ENCODE results near the gene ARHGEF11.

ARHGEF11 gene

GRCh38 chr1:157004806-157005205 is 40.7 kb downstream of the ARHGEF11 start:
- no peak for DNase-seq (ENCODE audit: low read depth)
- TF ChIP-seq MYC (IDR thresholded peaks at IDR 0.05; ENCODE audit: low read depth, low read length) (no peak), MAX (IDR thresholded peaks at IDR 0.05; ENCODE audit: low read depth, low read length) (no peak), POLR2A (IDR thresholded peaks at IDR 0.05; ENCODE audit: extremely low read depth, insufficient read length) (no peak), CTCF (IDR thresholded peaks at IDR 0.05; ENCODE audit: low read depth, low read length) (no peak)
- H3K4me3 ChIP-seq (ENCODE audit: low read depth, low read length): no peak overlapping the region

GRCh38 chr1:157004327-157004726 is 41.2 kb downstream of the ARHGEF11 start:
- no peak overlapping the region for H3K4me3 ChIP-seq (ENCODE audit: low read depth, low read length)
- no peak for DNase-seq (ENCODE audit: low read depth)
- TF ChIP-seq CTCF (IDR thresholded peaks at IDR 0.05; ENCODE audit: low read depth, low read length): no peak
- no peak for TF ChIP-seq POLR2A (IDR thresholded peaks at IDR 0.05; ENCODE audit: extremely low read depth, insufficient read length)

GRCh38 chr1:157001304-157001703 is 44.2 kb downstream of the ARHGEF11 start:
- no peak for DNase-seq (ENCODE audit: low read depth)
- TF ChIP-seq MAX (IDR thresholded peaks at IDR 0.05; ENCODE audit: low read depth, low read length) (no peak), CTCF (IDR thresholded peaks at IDR 0.05; ENCODE audit: low read depth, low read length) (no peak), POLR2A (IDR thresholded peaks at IDR 0.05; ENCODE audit: extremely low read depth, insufficient read length) (no peak), MYC (IDR thresholded peaks at IDR 0.05; ENCODE audit: low read depth, low read length) (no peak)
- H3K4me3 ChIP-seq (ENCODE audit: low read depth, low read length): no peak overlapping the region

GRCh38 chr1:157000686-157001085 is 44.9 kb downstream of the ARHGEF11 start:
- no peak for DNase-seq (ENCODE audit: low read depth)
- TF ChIP-seq POLR2A (IDR thresholded peaks at IDR 0.05; ENCODE audit: extremely low read depth, insufficient read length) (no peak), CTCF (IDR thresholded peaks at IDR 0.05; ENCODE audit: low read depth, low read length) (no peak), MYC (IDR thresholded peaks at IDR 0.05; ENCODE audit: low read depth, low read length) (no peak), MAX (IDR thresholded peaks at IDR 0.05; ENCODE audit: low read depth, low read length) (no peak)
- no peak overlapping the region for H3K4me3 ChIP-seq (ENCODE audit: low read depth, low read length)

- DNase-seq (ENCODE audit: low read depth): no peak
- no peak overlapping the region for H3K4me3 ChIP-seq (ENCODE audit: low read depth, low read length)
- no peak for TF ChIP-seq CTCF (IDR thresholded peaks at IDR 0.05; ENCODE audit: low read depth, low read length)
- no peak for TF ChIP-seq POLR2A (IDR thresholded peaks at IDR 0.05; ENCODE audit: extremely low read depth, insufficient read length)
- TF ChIP-seq MAX (IDR thresholded peaks at IDR 0.05; ENCODE audit: low read depth, low read length): no peak
- TF ChIP-seq MYC (IDR thresholded peaks at IDR 0.05; ENCODE audit: low read depth, low read length): no peak
These were observed 45.8 kb downstream of the ARHGEF11 start for GRCh38 chr1:156999596-157000320.

All from NB4 (cell line).